HEK293T (cell line): Measurements from ENCODE around the gene RNGTT.

Experiments used
- FOXA1 ChIP-seq: fragments of 450-650 bp; IDR thresholded peaks from 2 replicates; pipeline ENCODE4 v1.6.1; 2016; ENCODE audit warnings: mild to moderate bottlenecking
- FOXM1 ChIP-seq: fragments of 450-650 bp; IDR thresholded peaks from 2 replicates; pipeline ENCODE4 v1.6.1; 2017; ENCODE audit warnings: mild to moderate bottlenecking, borderline replicate concordance
- HDGF ChIP-seq: fragments of 450-650 bp; IDR thresholded peaks from 2 replicates; pipeline ENCODE4 v1.6.1; 2017; ENCODE audit warnings: antibody characterized with exemption, borderline replicate concordance
- ZNF384 ChIP-seq: fragments of 450-650 bp; IDR thresholded peaks from 2 replicates; pipeline ENCODE4 v1.6.1; 2016

GRCh38 chr6:88677356-88677755 lies 286.1 kb downstream of the RNGTT start:
- TF ChIP-seq FOXA1 (no peak), FOXM1 (no peak), ZNF384 (no peak), HDGF (no peak)
